MM.1S (cell line): ENCODE data around the gene BCL2L1.

Experiments
- CTCF ChIP-seq: fragments of 300-600 bp; sonication (generic); IDR thresholded peaks from 2 replicates; pipeline ENCODE4 v1.5.1; 2016; ENCODE audit warnings: antibody characterized with exemption, low read length, mixed read lengths
- EZH2phosphoT487 ChIP-seq: fragments of 300-600 bp; sonication (generic); IDR thresholded peaks from 2 replicates; pipeline ENCODE4 v1.6.1; 2018; ENCODE audit warnings: antibody characterized with exemption, low read length

GRCh38 chr20:31739550-31739977, 16.9 kb upstream of the BCL2L1 start:
- no peak for TF ChIP-seq CTCF
- TF ChIP-seq EZH2phosphoT487: no peak
